HS-27A (cell line): ENCODE data around the gene SELENOF.
"Not testable (repeated sequence)": the region's sequence is repeated elsewhere in the genome, so short reads cannot be mapped to it uniquely, and the experiment has no call there.

Source experiments
- DNase-seq: peaks from one replicate; pipeline ENCODE4 v3.0.0-alpha.2; 2012; ENCODE audit warnings: low read depth, missing footprints

The SELENOF gene

GRCh38 chr1:86916752-86917151 is 2.8 kb upstream of the SELENOF start:
- no peak for DNase-seq

- DNase-seq = no peak
These were observed 1.9 kb upstream of the SELENOF start for GRCh38 chr1:86915737-86916235.

- DNase-seq = peak; percentile 51
These were observed 1.2 kb upstream of the SELENOF start for GRCh38 chr1:86914998-86915736.

GRCh38 chr1:86914601-86914997 is 673 bp upstream of the SELENOF start, which contains the start of gene HS2ST1:
Gene HS2ST1 (plus strand): TSS chr1:86914635.
- peak; percentile 20 for DNase-seq

GRCh38 chr1:86913399-86913895 is 479 bp downstream of the SELENOF start:
- peak; percentile 12 for DNase-seq

- DNase-seq = no peak
These were observed 1.5 kb downstream of the SELENOF start for GRCh38 chr1:86912281-86912900.

GRCh38 chr1:86906419-86906818 is 7.5 kb downstream of the SELENOF start:
- DNase-seq = no peak

GRCh38 chr1:86905875-86906274 is 8.1 kb downstream of the SELENOF start:
- no peak for DNase-seq

GRCh38 chr1:86899401-86899800 is 14.5 kb downstream of the SELENOF start:
- DNase-seq = not testable (repeated sequence)

GRCh38 chr1:86888327-86888726 is 25.6 kb downstream of the SELENOF start:
- DNase-seq = no peak

GRCh38 chr1:86887479-86888162 is 26.3 kb downstream of the SELENOF start:
- no peak for DNase-seq

GRCh38 chr1:86875722-86876121 is 38.2 kb downstream of the SELENOF start:
- no peak for DNase-seq

- DNase-seq = no peak
These were observed 41.8 kb downstream of the SELENOF start for GRCh38 chr1:86872086-86872485.

GRCh38 chr1:86871001-86871400 is 42.9 kb downstream of the SELENOF start:
- DNase-seq = no peak

GRCh38 chr1:86868477-86868876 is 45.4 kb downstream of the SELENOF start:
- no peak for DNase-seq

- not testable (repeated sequence) for DNase-seq
These were observed 46.6 kb downstream of the SELENOF start for GRCh38 chr1:86867278-86867677.

- no peak for DNase-seq
These were observed 47.3 kb downstream of the SELENOF start for GRCh38 chr1:86866665-86867064.

GRCh38 chr1:86865973-86866637 is 47.8 kb downstream of the SELENOF start:
- DNase-seq = no peak

GRCh38 chr1:86862920-86863319 is 51.0 kb downstream of the SELENOF start:
- no peak for DNase-seq

- no peak for DNase-seq
These were observed 52.5 kb downstream of the SELENOF start for GRCh38 chr1:86861424-86861823.

GRCh38 chr1:86860424-86860823 is 53.5 kb downstream of the SELENOF start:
- no peak for DNase-seq

- no peak for DNase-seq
These were observed 53.9 kb downstream of the SELENOF start for GRCh38 chr1:86860020-86860419.
